GM23338 (cell line): ENCODE data around the gene AURKAIP1. TPM values are rescaled to one million over a fixed set of nuclear protein-coding genes. Genes with fewer than 3 reads are reported as not detected.
A peak's percentile ranks its signal among the peaks of the same experiment; 100 is the strongest.

Source experiments
- ATAC-seq: fragments of 200-7000 bp; cut with Tn5 transposase; 3 replicates; pipeline ENCODE4 v1.9.1; 2020
- DNase-seq: peaks from one replicate; pipeline ENCODE4 v3.0.0-alpha.2; 2015; ENCODE audit warnings: low spot score
- H2AFZ ChIP-seq: fragments of 200-600 bp; sonication (generic); 2 replicates; pipeline ENCODE4 v1.8.0; 2016; ENCODE audit warnings: antibody characterized with exemption, mild to moderate bottlenecking, moderate library complexity
- H3F3A ChIP-seq: fragments of 200-600 bp; sonication (generic); replicated peaks from 2 replicates; pipeline ENCODE4 v1.8.0; 2017; ENCODE audit warnings: antibody characterized with exemption, mixed run types, low read depth
- H3K27ac ChIP-seq: fragments of 200-600 bp; sonication (generic); 2 replicates; pipeline ENCODE4 v1.6.1; 2016; ENCODE audit warnings: low read depth
- H3K27me3 ChIP-seq: fragments of 200-600 bp; sonication (generic); 2 replicates; pipeline ENCODE4 v1.8.0; 2016; ENCODE audit warnings: mild to moderate bottlenecking, mixed run types, moderate library complexity; ENCODE audit not compliant: insufficient read depth
- H3K36me3 ChIP-seq: fragments of 200-600 bp; sonication (generic); 2 replicates; pipeline ENCODE4 v1.8.0; 2016; ENCODE audit warnings: mild to moderate bottlenecking; ENCODE audit not compliant: insufficient read depth
- H3K4me1 ChIP-seq: fragments of 200-600 bp; sonication (generic); 2 replicates; pipeline ENCODE4 v1.8.0; 2016; ENCODE audit warnings: mild to moderate bottlenecking, moderate library complexity; ENCODE audit not compliant: insufficient read depth
- H3K4me2 ChIP-seq: fragments of 200-600 bp; sonication (generic); 2 replicates; pipeline ENCODE4 v1.7.1; 2017; ENCODE audit warnings: mixed run types
- H3K4me3 ChIP-seq: fragments of 200-600 bp; sonication (generic); 2 replicates; pipeline ENCODE4 v1.6.1; 2016; ENCODE audit warnings: mixed run types
- H3K79me2 ChIP-seq: fragments of 200-600 bp; sonication (generic); replicated peaks from 2 replicates; pipeline ENCODE4 v1.8.0; 2017; ENCODE audit warnings: mild to moderate bottlenecking; ENCODE audit not compliant: insufficient read depth
- H3K9me2 ChIP-seq: fragments of 200-600 bp; sonication (generic); 2 replicates; pipeline ENCODE4 v1.8.0; 2017; ENCODE audit not compliant: insufficient read depth
- H4K20me1 ChIP-seq: fragments of 200-600 bp; sonication (generic); replicated peaks from 2 replicates; pipeline ENCODE4 v1.8.0; 2017; ENCODE audit warnings: mild to moderate bottlenecking; ENCODE audit not compliant: insufficient read depth
- H3K27ac Mint-ChIP-seq: 2 replicates; pipeline ENCODE4 v1.8.0; 2020; ENCODE audit warnings: inconsistent platforms, mild to moderate bottlenecking, moderate library complexity, mixed read lengths
- H3K27me3 Mint-ChIP-seq: 3 replicates; pipeline ENCODE4 v1.8.0; 2022; ENCODE audit warnings: low read depth, mild to moderate bottlenecking, moderate library complexity, mixed read lengths, inconsistent platforms; ENCODE audit not compliant: insufficient read depth, poor library complexity
- H3K36me3 Mint-ChIP-seq: 3 replicates; pipeline ENCODE4 v1.8.0; 2021; ENCODE audit warnings: low read depth, mild to moderate bottlenecking, inconsistent platforms, moderate library complexity, mixed read lengths
- H3K4me1 Mint-ChIP-seq: 3 replicates; pipeline ENCODE4 v1.8.0; 2020; ENCODE audit warnings: mild to moderate bottlenecking, inconsistent platforms, mixed read lengths
- H3K4me3 Mint-ChIP-seq: 3 replicates; pipeline ENCODE4 v1.8.0; 2021; ENCODE audit warnings: moderate library complexity, mild to moderate bottlenecking, inconsistent platforms, mixed read lengths
- H3K9me3 Mint-ChIP-seq: 3 replicates; pipeline ENCODE4 v1.8.0; 2020; ENCODE audit warnings: moderate library complexity, mild to moderate bottlenecking, inconsistent platforms, mixed read lengths
- CREB1 ChIP-seq: fragments of 250-450 bp; sonication (Bioruptor Pico); IDR thresholded peaks from 2 replicates; pipeline ENCODE4 v1.5.0; 2020; ENCODE audit warnings: low read depth, mild to moderate bottlenecking, moderate library complexity
- EZH2 ChIP-seq: fragments of 200-600 bp; sonication (generic); IDR thresholded peaks from one replicate; pipeline ENCODE4 v1.8.0; 2017; ENCODE audit warnings: antibody characterized with exemption, mild to moderate bottlenecking, low read depth; ENCODE audit not compliant: unreplicated experiment
- EZH2phosphoT487 ChIP-seq: fragments of 200-600 bp; sonication (generic); IDR thresholded peaks from one replicate; pipeline ENCODE4 v1.8.1; 2018; ENCODE audit warnings: antibody characterized with exemption; ENCODE audit not compliant: unreplicated experiment
- JUNB ChIP-seq: IDR thresholded peaks from one replicate; pipeline ENCODE4 v1.6.1; 2016; ENCODE audit warnings: antibody characterized with exemption; ENCODE audit not compliant: unreplicated experiment
- POLR2AphosphoS5 ChIP-seq: IDR thresholded peaks from 2 replicates; pipeline ENCODE4 v1.6.1; 2016; ENCODE audit warnings: antibody characterized with exemption, low read depth
- STAT1 ChIP-seq: IDR thresholded peaks from one replicate; pipeline ENCODE4 v1.6.1; 2016; ENCODE audit warnings: antibody characterized with exemption; ENCODE audit not compliant: unreplicated experiment
- ZNF114 ChIP-seq: fragments of 250-450 bp; sonication (Bioruptor Pico); IDR thresholded peaks from 2 replicates; pipeline ENCODE4 v1.5.0; 2020; ENCODE audit warnings: mild to moderate bottlenecking, moderate library complexity
- ZNF331 ChIP-seq: fragments of 250-450 bp; sonication (Bioruptor Pico); IDR thresholded peaks from 2 replicates; pipeline ENCODE4 v1.5.0; 2020; ENCODE audit warnings: low read depth, mild to moderate bottlenecking, moderate library complexity
- polyA plus RNA-seq: library from polyadenylated mRNA; unstranded; fragments of >200 nt; fragmentation: Nextera tagmentation; extraction: Ambion mirVana; gene quantifications from 2 replicates; pipeline ENCODE4 v1.2.1, GENCODE V29; 2016
- total RNA-seq: library from RNA; depleted of rRNA; stranded (reverse); fragments of >200 nt; shearing (Covaris generic); gene quantifications from 2 replicates; pipeline ENCODE4 v1.2.3, GENCODE V29; 2014
- TF ChIP-seq, protein P1 (sequence below): IDR thresholded peaks from one replicate; pipeline ENCODE4 v1.6.1; 2018; ENCODE audit warnings: antibody characterized with exemption; ENCODE audit not compliant: unreplicated experiment
- TF ChIP-seq, protein P2 (sequence below): IDR thresholded peaks from 2 replicates; pipeline ENCODE4 v1.6.1; 2016; ENCODE audit warnings: antibody characterized with exemption
- TF ChIP-seq, protein P3 (sequence below), 2 experiments: fragments of 200-600 bp in 1 of 2; sonication (generic) in 1 of 2; conservative IDR thresholded peaks; 2 replicates each; pipeline versions ENCODE4 v1.5.1 to v1.6.1; 2016 to 2017; ENCODE audit warnings: antibody characterized with exemption in 2 of 2, low read depth in 2 of 2, mild to moderate bottlenecking in 2 of 2, moderate library complexity in 1 of 2

AURKAIP1 gene
- total and polyA plus RNA-seq, 2 experiments from 2014 or later, result 167 to 355 TPM

DNA sequence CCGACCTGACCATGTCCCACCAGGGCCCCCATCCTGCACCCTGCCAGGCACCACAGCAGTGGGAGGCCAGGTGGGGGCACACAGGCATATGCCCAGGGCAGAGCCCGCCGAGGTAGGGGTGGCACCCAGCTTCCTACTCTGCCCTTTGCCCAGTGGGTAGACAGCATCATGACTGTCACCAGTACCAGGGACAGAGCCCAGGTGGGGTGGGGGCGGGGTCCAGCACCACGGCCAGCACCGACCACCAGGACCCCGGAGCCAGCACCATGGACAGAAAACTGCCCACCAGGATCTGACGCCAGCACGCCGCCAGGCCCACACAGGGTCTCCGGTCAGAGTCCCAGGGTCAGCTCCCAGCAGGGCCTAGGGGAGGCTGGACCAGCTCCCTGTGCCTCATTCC, 40.2 kb downstream of the AURKAIP1 start:
- Histone ChIP-seq H3K4me2 (no peak overlapping the region), H3K79me2 (no peaks in the 10 kb centered on the region), H3K9me2 (no peaks in the 10 kb centered on the region), H3K27ac (no peak overlapping the region), H3K27me3 (no peaks in the 10 kb centered on the region), H3K4me1 (no peaks in the 10 kb centered on the region), H3K4me3 (no peak overlapping the region), H4K20me1 (no peaks in the 10 kb centered on the region), H3F3A (peaks cover 12% of the 10 kb centered on the region; the same call in 1 of the 2 replicates), H2AFZ (no peak overlapping the region), H3K36me3 (no peaks in the 10 kb centered on the region)
- Mint-ChIP-seq H3K4me3 (no peak overlapping the region), H3K4me1 (no peaks in the 10 kb centered on the region), H3K36me3 (peaks cover 1% of the 10 kb centered on the region; the same call in 2 of the 3 replicates), H3K27ac (no peak overlapping the region), H3K27me3 (peaks cover 9% of the 10 kb centered on the region), H3K9me3 (no peaks in the 10 kb centered on the region)
- ATAC-seq (peak; percentile 52), DNase-seq (peak; percentile 85)
- TF ChIP-seq ZNF331 (CRISPR knock-in tag), result no peak
- TF ChIP-seq STAT1, result no peak
- TF ChIP-seq, protein P1, sequence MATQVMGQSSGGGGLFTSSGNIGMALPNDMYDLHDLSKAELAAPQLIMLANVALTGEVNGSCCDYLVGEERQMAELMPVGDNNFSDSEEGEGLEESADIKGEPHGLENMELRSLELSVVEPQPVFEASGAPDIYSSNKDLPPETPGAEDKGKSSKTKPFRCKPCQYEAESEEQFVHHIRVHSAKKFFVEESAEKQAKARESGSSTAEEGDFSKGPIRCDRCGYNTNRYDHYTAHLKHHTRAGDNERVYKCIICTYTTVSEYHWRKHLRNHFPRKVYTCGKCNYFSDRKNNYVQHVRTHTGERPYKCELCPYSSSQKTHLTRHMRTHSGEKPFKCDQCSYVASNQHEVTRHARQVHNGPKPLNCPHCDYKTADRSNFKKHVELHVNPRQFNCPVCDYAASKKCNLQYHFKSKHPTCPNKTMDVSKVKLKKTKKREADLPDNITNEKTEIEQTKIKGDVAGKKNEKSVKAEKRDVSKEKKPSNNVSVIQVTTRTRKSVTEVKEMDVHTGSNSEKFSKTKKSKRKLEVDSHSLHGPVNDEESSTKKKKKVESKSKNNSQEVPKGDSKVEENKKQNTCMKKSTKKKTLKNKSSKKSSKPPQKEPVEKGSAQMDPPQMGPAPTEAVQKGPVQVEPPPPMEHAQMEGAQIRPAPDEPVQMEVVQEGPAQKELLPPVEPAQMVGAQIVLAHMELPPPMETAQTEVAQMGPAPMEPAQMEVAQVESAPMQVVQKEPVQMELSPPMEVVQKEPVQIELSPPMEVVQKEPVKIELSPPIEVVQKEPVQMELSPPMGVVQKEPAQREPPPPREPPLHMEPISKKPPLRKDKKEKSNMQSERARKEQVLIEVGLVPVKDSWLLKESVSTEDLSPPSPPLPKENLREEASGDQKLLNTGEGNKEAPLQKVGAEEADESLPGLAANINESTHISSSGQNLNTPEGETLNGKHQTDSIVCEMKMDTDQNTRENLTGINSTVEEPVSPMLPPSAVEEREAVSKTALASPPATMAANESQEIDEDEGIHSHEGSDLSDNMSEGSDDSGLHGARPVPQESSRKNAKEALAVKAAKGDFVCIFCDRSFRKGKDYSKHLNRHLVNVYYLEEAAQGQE, result peak; percentile 99
- TF ChIP-seq POLR2AphosphoS5, result peak; percentile 23; the same call in 1 of the 2 replicates
- peak; percentile 70 for TF ChIP-seq CREB1 (CRISPR knock-in tag)
- no peak for TF ChIP-seq EZH2
- peak; percentile 86 for TF ChIP-seq ZNF114 (CRISPR knock-in tag)
- TF ChIP-seq, protein P2, sequence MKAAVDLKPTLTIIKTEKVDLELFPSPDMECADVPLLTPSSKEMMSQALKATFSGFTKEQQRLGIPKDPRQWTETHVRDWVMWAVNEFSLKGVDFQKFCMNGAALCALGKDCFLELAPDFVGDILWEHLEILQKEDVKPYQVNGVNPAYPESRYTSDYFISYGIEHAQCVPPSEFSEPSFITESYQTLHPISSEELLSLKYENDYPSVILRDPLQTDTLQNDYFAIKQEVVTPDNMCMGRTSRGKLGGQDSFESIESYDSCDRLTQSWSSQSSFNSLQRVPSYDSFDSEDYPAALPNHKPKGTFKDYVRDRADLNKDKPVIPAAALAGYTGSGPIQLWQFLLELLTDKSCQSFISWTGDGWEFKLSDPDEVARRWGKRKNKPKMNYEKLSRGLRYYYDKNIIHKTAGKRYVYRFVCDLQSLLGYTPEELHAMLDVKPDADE, result no peak

DNA sequence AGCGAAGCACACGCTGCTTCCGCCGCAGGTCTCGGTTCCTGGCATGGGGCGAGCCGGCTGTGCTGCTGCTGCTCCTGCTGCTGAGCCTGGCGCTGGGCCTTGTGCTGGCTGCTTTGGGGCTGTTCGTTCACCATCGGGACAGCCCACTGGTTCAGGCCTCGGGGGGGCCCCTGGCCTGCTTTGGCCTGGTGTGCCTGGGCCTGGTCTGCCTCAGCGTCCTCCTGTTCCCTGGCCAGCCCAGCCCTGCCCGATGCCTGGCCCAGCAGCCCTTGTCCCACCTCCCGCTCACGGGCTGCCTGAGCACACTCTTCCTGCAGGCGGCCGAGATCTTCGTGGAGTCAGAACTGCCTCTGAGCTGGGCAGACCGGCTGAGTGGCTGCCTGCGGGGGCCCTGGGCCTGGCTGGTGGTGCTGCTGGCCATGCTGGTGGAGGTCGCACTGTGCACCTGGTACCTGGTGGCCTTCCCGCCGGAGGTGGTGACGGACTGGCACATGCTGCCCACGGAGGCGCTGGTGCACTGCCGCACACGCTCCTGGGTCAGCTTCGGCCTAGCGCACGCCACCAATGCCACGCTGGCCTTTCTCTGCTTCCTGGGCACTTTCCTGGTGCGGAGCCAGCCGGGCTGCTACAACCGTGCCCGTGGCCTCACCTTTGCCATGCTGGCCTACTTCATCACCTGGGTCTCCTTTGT, 41.3 kb downstream of the AURKAIP1 start:
- Histone ChIP-seq H2AFZ (no peak overlapping the region), H4K20me1 (no peaks in the 10 kb centered on the region), H3K79me2 (no peaks in the 10 kb centered on the region), H3K9me2 (no peaks in the 10 kb centered on the region), H3K36me3 (no peaks in the 10 kb centered on the region), H3K4me3 (no peak overlapping the region), H3K4me2 (no peak overlapping the region), H3K27ac (no peak overlapping the region), H3K27me3 (no peaks in the 10 kb centered on the region), H3K4me1 (no peaks in the 10 kb centered on the region), H3F3A (peaks cover 18% of the 10 kb centered on the region; the same call in 1 of the 2 replicates)
- Mint-ChIP-seq H3K27ac (no peak overlapping the region), H3K4me3 (no peak overlapping the region), H3K4me1 (no peaks in the 10 kb centered on the region), H3K9me3 (no peaks in the 10 kb centered on the region), H3K36me3 (peaks cover 5% of the 10 kb centered on the region; the same call in 2 of the 3 replicates), H3K27me3 (peaks cover 10% of the 10 kb centered on the region)
- ATAC-seq, result no peak; the same call in 2 of the 3 replicates
- TF ChIP-seq EZH2phosphoT487 (no peak), ZNF114 (CRISPR knock-in tag) (no peak), EZH2 (no peak), JUNB (no peak)
- TF ChIP-seq, protein P3, sequence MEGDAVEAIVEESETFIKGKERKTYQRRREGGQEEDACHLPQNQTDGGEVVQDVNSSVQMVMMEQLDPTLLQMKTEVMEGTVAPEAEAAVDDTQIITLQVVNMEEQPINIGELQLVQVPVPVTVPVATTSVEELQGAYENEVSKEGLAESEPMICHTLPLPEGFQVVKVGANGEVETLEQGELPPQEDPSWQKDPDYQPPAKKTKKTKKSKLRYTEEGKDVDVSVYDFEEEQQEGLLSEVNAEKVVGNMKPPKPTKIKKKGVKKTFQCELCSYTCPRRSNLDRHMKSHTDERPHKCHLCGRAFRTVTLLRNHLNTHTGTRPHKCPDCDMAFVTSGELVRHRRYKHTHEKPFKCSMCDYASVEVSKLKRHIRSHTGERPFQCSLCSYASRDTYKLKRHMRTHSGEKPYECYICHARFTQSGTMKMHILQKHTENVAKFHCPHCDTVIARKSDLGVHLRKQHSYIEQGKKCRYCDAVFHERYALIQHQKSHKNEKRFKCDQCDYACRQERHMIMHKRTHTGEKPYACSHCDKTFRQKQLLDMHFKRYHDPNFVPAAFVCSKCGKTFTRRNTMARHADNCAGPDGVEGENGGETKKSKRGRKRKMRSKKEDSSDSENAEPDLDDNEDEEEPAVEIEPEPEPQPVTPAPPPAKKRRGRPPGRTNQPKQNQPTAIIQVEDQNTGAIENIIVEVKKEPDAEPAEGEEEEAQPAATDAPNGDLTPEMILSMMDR (conservative IDR thresholded peaks at IDR 0.05; ENCODE audit: low read depth in 2 of 2), result no peak
- no peak for DNase-seq
